HG02678 (cell line): ENCODE data around the gene ASCC1.

ENCODE experiments used
- ATAC-seq: cut with Tn5 transposase; IDR thresholded peaks from one replicate; pipeline ENCODE4 v1.9.1; 2021; ENCODE audit warnings: mild to moderate bottlenecking, moderate library complexity; ENCODE audit not compliant: unreplicated experiment

Gene ASCC1

DNA sequence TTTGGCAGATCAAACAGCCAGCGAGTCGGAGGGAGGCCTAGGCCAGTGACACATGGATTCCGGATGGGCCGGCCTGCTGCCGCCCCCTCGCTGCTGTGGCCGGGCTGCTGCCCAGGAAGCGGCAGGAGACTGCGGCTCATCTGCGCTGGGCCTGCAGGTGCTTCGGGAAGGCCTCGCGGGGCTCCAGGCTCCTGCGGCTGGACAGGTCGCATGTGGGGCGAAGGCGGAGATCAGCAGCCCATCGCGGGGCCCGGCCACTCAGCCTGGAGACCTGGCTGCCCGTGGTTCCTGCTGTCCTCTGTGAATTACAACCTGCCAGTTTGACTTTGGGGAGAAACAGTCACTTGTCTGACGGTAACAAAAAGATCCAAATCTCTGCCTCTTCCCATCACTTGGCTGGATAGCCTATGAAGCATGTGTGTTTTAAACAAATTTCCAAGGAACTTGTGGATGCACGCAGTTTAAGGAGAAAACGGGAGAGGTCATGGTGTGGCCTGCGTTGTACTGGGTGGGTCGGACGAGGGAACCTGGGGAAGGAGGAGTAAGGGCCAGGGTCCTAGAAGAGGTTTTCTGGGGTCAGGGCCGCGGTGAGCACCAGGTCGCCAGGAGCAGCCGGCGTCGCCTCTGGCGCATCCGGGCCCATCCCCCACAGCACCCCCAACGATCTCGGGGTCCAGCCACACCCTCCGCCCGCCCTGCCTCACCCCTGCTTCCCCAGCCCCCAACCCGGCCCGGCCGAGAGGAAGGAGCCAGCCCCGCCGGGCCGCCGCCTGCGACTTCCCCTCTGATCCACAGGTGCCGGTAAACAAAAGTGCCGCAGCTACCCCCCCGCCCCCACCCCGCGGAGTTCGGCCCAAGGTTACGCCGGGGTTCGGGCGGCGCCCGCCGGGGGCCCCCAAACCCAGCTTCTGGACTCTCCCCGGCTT lies 129.3 kb downstream of the ASCC1 start:
- ATAC-seq: no peak

DNA sequence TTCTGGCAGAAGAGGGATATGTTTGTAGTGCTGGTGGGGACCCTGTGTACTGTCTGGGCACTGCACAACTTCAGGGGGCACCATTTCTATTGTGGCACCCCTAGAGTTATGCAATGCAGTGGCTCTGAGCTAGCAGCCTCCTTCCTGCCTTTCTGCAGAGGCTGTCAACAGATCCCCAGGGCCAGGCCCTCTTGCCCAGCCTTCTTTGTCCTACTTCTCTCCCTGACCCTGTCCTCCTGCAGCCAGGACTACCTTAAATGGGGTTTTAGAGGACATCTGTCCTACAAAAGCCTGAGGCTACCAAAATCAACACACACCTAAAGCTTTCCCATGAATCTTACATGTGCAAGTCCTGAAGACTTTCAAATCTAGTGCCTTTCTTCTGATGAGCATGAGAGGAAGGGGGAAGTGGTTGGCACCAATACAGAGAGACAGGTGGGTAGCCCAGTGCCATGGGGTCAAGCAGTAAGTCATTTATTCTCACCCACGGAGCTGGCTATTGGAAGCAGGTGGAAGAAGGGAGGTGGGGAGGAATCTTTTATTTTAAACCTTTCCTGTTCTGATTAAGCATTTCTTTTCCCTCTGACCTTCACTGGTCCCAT lies 130.1 kb downstream of the ASCC1 start:
- ATAC-seq: no peak

DNA sequence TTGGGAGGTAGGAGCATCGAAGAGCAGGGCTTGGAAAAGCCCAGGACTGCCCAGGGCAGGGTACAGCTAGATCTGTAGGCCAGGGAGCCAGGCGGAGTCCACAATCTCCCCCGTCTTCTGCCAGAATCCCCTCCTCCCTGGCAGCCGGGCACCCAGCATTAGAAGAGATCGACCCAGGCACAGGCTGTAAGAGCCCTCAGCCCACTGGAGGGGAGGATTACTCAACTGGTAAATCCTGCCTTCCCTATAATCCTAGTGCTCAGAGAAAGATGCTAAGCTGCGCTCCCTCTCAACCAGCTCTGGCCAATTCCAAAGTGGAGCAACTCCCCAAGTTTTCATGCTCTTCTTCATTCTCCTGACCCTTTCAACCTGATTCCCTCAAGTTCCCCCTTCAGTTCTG lies 130.9 kb downstream of the ASCC1 start:
- ATAC-seq: no peak

DNA sequence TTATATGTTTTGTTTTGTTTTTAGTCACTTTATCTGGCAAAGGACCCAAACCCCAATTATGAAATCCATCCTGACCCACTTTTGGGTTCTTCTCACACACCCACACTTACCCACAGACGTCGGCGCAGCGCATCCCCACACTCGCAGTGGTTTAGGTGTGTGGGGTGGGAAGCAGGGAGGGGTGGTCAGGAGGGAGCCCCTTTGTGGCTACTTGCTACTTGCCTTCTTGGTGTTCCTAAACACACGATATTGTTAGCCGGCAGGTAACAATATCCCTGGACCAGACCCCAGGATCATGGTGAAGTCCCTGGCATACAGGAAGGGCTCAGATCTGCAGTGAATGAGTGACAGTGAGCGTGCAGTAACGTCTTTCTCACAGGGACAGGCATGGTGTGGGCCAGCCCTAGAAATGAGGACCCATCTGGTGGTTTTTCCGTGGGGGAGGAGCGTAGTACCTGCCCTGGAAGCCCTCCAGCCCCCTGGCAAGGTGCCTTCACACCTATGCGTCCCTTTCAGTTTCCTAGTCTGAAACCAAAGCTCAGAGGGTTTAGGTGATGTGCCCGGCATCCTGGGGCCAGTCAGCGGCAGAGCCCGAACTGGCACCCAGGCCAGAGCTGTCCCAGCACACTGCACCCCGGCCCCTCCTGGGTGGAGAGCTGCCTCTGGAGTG lies 132.2 kb downstream of the ASCC1 start:
- ATAC-seq: no peak

DNA sequence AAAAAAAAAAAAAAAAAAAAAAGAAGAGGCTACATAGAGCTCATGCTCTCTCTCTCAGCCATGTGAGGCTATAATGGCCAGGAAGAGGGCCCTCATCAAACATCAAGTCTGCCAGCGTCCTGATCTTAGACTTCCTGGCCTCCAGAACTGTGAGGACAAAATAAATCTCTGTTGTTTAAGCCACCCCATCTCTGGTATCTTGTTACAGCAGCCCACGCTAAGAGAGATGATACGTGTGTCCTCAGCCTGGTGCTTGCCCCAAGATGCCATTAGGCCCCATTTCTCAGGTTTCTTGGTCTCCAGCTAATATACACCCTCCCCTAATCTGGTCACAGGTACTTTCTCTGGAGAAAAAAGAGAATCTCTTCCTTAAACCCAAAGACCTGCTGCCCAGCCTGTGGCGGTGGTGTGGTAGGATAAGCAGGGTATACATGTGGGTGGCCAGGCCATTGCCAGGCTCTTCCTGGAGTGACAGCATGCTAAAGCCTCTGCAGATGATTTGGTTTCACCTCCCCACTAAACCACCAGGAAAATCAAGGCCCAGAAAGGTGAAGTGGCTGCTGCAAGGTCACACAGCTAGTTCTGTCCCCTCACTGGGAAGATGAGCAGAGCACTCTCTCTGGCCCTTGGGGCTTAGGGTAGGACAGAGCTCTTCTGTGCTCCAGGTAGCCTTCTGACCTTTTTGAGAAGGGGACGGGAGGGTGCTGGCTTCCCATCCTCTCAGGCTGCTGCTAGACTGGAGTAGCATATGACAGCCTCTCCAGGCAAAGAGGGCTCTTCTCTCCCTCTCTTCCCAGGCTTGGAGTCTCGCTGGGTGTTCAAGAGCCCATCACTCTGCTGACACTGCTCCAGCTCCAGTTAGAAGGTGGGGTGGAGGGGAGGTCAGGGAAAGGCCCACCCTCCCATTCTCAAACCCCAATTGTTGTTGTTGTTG lies 133.0 kb downstream of the ASCC1 start:
- ATAC-seq: no peak

DNA sequence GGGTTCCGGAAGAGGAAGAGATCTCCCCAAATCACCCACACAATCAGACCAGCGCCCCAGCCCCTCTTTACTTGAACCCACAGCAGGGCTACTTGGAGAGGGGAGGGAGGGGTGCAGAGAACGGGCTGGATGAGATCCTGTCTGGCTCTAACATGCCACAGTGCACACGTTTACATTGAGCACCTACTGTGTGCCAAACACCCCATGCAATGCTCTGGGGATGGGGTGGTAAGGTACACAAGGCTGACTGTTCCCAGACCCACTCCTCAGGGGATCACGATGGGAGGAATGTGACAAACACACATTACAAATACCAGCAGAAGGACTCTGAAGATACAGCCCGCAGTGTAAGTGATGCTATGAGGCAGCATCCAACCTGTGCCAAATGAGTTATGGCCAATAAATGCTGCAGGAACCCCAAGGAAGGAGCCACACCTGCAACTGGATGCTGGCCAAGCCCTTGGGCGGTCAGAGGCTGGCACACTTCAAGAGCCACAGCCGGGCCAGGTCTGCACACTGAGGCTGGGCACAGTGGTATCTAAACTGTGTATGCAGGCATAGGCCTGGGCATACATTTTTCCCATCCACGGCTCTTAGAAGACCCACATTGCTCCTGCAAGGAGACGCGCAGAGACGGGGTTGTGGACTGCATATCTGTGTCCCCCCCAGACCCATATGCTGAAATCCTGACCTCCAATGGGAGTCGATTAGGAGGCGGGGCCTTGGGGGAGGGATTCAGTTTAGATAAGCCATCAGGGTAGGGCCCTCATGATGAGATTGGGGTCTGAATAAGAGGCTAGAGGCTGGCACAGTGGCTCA lies 134.1 kb downstream of the ASCC1 start:
- no peak for ATAC-seq

DNA sequence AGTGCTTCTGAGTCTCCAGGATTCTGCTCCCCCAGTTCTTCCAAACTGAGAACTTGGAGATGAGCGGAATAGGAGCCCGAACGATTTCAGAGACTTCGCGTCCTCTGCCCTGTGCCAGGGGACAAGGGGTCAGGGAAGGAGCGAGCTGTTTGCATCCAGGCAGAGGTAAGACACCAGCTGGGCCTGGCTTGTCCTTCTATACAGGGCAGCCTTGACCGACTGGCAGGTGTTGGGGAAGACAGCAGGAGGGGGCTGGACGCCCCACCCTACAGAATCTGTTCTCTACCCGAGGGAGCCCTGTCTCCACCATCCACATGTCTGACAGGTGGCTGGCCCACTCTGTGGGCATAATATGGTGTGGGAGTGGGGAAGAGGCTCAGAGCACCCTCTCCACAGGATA lies 134.9 kb downstream of the ASCC1 start:
- no peak for ATAC-seq

DNA sequence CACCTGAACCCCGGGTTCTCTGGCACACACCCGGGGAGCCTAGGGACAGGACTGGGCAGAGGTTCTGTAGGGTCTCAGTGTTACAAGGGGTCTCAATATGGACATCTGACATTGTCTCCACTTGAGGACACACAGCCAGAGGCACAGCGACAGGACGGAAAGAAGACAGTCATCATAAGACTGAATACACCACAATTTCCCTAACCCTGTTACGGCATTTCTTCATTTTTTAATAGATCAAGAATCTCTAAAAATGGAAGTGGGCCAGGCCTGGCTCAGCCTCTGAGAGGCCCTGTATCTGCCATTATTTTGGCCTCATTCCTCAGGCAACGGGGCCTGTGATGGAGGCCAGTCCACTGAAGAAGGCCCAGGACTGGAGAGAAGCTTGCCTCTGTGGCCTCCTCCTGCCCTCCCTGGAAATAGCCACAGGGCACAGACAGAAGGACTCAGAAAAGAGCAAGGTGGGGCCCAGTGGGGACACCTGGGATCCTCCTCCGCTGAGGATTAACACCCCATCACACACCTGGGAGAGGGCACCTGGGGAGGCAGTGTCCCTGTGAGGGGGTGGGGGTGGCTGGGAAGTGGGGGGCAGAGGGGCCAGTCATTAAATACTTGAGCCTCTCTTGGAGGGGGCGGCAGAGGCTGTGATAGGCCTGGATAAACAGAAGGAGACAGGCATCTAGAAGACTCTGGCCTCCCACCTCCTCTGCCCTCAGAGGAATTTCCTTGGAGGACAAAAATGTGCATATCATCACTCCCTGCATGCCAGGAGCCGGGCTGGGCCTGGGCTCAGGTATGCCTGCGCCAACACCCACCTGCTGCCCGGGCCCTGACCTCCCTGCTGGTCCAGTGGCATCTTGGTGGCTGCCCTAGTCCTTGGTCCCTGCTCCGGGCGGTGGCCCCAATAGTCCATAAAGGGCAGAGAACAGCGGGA lies 135.8 kb downstream of the ASCC1 start:
- no peak for ATAC-seq

DNA sequence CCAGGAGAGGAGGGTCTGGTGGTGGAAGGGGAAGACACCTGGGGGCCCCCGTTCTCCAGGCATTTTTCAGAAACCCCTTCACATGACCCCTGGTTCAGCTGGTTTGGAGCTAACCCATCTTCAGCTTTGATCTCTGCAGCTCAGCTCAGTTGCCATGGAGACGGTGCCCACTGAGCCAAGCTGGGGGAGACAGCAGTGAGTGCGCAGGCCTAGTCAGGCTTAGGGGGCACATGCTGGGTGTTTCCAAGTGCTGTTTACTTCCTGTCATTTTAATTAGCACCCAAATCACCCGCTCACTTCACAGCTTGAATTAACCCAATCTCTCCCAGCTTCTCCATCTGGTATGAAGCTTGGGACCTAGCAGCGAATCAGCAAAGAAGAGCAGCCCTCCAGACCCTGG lies 136.7 kb downstream of the ASCC1 start:
- no peak for ATAC-seq

DNA sequence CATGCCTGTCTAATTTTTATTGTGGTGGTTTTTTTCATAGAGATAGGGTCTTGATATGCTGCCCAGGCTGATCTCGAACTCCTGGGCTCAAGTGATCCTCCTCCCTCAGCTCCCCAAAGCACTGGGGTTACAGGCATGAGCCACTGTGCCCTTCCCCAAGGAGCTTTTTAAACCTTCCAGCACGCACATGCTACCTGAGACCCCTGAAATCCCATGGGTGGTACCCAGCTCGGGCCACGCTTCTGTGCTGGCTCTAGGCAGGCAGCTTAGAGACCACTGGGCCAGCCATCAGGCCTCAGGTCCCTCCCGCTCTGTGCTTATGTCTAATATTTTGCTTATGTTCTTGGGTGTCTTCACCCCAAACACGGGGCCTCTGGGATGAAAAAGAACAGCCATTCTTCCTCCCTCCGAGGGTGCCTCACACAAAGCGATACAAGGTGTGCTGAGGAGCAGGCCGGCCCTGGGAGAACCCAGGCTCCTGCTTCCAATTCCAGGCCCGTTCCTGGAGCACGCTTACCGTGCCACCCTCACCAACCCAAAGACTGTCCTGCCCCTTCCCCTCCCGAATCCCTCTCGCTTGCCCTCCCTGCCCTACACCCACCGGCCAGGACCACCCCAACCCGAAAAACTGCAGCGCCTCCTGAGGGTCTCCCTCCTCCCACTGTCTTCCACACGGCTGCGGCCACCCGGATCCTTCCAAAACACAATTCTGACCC lies 138.6 kb downstream of the ASCC1 start:
- ATAC-seq: no peak

DNA sequence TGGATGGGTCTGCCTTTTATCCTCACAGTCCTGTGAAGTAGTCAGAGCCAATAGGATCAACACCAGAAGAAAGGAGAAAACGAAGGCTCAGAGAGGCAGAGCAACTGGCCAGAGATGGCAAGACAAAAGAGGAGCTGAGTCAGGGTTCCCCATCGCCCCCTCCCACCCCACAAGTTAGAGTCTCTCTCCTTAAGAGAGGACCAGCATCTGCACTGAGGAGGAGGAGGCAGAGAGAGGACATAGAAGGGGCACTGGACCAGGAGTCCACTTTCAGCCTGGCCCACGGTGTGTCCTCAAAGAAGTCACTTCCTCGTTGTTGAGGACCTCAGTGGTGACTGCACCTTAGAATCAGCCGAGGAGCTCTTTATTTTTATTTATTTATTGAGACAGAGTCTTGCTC lies 139.3 kb downstream of the ASCC1 start:
- ATAC-seq: no peak

DNA sequence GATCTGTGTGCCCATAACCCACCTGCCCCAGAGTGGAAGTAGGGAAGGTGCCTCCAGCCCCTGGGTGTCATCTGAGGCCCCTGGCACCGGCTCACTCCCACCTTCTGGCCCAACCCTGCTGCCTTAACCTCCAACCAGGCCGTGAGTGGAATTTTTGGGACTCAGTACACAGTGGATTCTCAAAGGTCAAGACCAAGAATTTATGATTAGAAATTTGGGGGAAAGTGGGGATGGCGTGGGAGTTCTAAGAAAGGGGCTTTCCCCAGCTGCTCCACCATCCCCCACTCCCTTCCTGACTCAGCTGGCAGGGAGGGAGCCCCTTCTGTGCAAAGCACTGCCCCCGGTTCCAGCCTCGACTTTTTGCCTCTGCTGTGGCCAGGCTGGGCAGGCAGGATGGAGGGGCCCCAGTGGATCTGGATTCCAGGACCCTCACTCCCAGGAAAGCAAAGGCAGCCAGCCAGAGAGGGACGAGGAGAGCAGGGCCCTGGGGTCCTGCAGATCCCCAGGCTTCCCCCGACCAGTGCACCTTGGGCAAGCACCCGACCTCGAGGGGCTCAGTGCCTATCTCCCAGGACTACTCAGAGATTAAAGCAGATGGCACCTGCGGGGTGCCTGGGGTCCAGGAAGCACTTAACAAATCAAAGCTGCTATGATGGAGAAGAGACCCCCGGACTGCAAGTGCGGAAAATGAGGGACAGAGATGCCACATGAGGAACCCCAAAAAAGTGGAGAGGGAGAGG lies 140.5 kb downstream of the ASCC1 start:
- no peak for ATAC-seq

DNA sequence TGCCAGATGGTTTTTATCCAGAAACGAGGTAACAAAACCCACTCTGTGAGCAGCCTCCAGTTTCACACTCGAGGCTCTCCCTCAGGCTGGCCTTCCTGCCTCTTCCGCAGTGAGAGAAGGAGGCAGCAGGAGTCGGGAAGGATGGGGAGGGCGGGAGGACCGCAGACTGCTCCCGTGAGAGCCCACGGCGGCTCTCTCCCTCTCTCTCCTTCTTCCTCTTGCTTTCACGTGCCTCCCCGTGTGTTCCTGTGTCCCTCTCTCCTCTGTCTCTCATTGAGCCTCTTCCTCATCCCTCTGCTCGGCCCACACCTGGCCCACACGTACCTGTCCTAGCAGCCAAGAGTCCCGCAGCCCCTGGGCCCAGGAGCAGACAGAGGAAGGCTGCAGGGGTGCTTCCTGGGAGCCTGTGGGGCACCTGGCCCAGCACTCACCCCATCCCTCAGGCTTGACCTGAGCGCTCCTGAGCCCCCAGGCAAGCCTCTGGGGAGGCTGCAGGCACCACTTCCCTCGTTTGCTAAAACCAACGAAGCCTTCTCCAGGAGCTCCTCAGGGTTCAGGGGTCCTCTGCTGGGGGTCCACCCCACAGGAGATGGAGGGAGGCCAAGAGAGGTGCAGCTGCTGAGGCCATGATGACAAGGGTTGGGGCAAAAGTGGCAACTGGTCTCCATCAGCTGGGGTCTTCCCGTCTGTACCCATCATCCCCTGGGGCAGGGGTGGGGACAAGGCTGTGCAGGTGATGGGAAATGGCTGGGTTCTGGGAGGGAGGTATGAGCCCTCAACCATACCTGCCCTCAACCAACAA lies 141.3 kb downstream of the ASCC1 start:
- ATAC-seq: no peak

DNA sequence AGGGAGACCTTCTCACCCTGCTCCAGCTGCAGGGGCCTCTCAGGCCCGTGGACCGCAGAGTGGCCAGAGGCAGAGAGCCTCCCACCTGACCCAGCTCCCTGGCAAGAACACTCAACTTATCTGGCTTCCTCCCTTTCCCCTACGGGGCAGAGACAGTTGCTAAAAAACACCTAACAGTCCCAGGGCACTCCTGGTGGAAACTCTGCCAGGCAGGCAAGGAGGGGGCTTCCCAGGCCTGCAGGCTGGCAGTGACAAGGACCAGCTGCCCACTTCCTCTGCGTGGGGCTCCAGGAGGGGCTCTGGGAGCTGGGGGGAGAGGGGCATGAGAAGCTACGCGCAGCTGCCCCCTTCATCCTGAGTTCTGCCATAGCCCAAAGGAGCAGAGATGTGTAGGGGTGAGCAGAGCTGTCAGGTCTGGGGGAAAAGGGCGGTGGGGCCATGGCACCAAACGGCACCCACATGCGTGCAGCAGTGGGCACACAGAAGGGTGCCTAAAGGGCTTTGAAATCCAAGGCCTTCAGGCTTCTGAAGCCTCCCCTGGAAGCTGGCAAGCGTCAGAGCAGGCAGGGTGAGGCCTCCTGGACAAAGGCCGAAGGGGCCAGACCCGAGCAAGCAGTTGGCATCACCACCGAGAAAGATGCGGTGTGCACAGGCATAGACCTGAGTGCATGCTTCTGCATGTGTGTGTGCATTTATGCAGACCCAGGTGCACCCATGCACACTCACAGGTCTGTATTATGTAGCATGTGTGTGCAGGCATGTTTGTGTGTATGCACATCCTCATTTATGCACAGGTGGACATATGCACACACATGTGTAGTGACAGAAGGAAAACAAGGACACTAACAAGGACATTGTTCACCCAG lies 142.1 kb downstream of the ASCC1 start:
- no peak for ATAC-seq

DNA sequence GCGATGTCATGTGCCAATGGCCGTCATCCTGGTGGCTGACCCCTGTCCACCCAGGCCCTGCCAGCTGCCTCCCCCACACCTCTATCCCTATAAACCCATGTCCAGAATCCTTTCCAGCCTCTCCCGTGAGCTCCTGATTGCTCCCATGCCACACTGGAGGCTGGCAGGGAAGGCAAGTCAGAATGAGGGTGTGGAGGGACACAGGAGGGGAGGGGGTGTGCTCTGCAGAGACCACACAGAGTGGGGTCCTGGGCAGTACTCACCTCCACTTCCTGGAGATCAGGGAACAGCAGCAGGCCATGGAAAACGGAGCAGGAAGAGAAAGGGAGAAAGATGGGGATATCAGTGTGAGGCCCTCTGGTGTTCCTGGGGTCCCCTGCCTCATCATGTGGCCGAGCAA lies 143.4 kb downstream of the ASCC1 start:
- ATAC-seq: no peak

DNA sequence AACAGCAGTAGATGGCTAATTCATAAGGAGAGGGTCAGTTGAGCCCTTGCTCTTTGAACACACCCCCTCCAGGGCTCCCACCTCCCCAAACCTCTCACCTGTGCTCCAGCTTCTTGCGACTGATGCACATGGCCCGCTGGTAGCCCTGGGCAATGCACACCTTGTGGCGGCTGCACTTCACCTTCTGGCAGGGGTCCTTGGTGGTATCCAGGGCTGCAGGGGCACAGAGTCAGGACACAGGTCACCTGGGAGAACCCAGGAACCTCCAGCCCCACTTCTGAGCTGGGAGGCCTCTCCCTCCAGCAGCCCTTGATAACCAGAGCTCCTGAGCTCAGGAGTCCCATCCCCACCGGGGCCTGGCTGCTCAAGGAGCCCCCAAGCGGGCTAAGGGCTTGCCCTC lies 144.0 kb downstream of the ASCC1 start:
- ATAC-seq: no peak
